H1 (cell line): ENCODE data around the gene COL25A1. TPM values are rescaled to one million over a fixed set of nuclear protein-coding genes. Genes with fewer than 3 reads are reported as not detected.

Experiments used
- CTCF ChIA-PET: fragments of 300-600 bp; sonication (Branson Sonifier 250); formaldehyde crosslinking; loops from one replicate; lab custom pipeline; 2021; ENCODE audit not compliant: partially characterized antibody; lab: Charles Lee
- POLR2A ChIA-PET: fragments of 300-600 bp; sonication (Branson Sonifier 250); formaldehyde crosslinking; loops from one replicate; lab custom pipeline; 2021; ENCODE audit warnings: inconsistent platforms; ENCODE audit not compliant: partially characterized antibody; lab: Charles Lee
- DNase-seq, 2 experiments: peaks; one replicate each; pipeline versions ENCODE4 v3.0.0 to v3.0.0-alpha.2; 2010 to 2022; ENCODE audit warnings: low spot score in 2 of 2, low read depth in 1 of 2, mixed read lengths in 1 of 2
- FAIRE-seq: peaks from 2 replicates; lab custom pipeline; 2011; peaks lifted over from hg19 to GRCh38; lab: Jason Lieb, UNC
- H2AFZ ChIP-seq: 2 replicates; pipeline ENCODE4 v1.8.1; 2012; ENCODE audit warnings: low read length, inconsistent platforms
- H2AK5ac ChIP-seq: 2 replicates; pipeline ENCODE4 v1.6.1; 2013; ENCODE audit warnings: low read depth, low read length
- H2BK120ac ChIP-seq: replicated peaks from 2 replicates; pipeline ENCODE3; 2013; ENCODE audit warnings: low read depth, low read length, inconsistent platforms
- H2BK12ac ChIP-seq: 2 replicates; pipeline ENCODE4 v1.6.1; 2013; ENCODE audit warnings: low read depth, low read length
- H2BK15ac ChIP-seq: 2 replicates; pipeline ENCODE4 v1.6.1; 2013; ENCODE audit warnings: low read length
- H2BK20ac ChIP-seq: 2 replicates; pipeline ENCODE4 v1.6.1; 2013; ENCODE audit warnings: low read length
- H2BK5ac ChIP-seq: 2 replicates; pipeline ENCODE4 v1.6.1; 2013; ENCODE audit warnings: low read depth, low read length
- H3K14ac ChIP-seq: 2 replicates; pipeline ENCODE4 v1.6.1; 2013; ENCODE audit warnings: inconsistent platforms; ENCODE audit not compliant: insufficient read length
- H3K18ac ChIP-seq: 2 replicates; pipeline ENCODE4 v1.6.1; 2013; ENCODE audit warnings: low read length; ENCODE audit errors: extremely low read depth
- H3K23ac ChIP-seq: 2 replicates; pipeline ENCODE4 v1.6.1; 2013; ENCODE audit warnings: inconsistent platforms; ENCODE audit not compliant: insufficient read length
- H3K23me2 ChIP-seq: 2 replicates; pipeline ENCODE4 v1.6.1; 2013; ENCODE audit warnings: low read depth, low read length
- H3K27ac ChIP-seq: 2 replicates; pipeline ENCODE4 v1.6.1; 2011; ENCODE audit warnings: low read depth, low read length, inconsistent platforms
- H3K27me3 ChIP-seq, 4 experiments: replicated peaks in 1 of 4; 1 replicate in 1 of 4; 2 replicates in 3 of 4; pipeline versions ENCODE4 v1.6.1 to v1.8.1; 2011 to 2013; ENCODE audit warnings: low read length in 3 of 4, mild to moderate bottlenecking in 3 of 4, inconsistent platforms in 2 of 4, mixed read lengths in 2 of 4, moderate library complexity in 1 of 4; ENCODE audit not compliant: control insufficient read depth in 3 of 4, insufficient read depth in 3 of 4; ENCODE audit errors: extremely low read depth in 1 of 4
- H3K36me3 ChIP-seq, 4 experiments: 2 replicates each; pipeline versions ENCODE4 v1.6.1 to v1.8.1; 2011 to 2013; ENCODE audit warnings: mild to moderate bottlenecking in 4 of 4, low read length in 3 of 4, moderate library complexity in 2 of 4, control low read depth in 1 of 4, inconsistent platforms in 1 of 4; ENCODE audit not compliant: insufficient read depth in 4 of 4, control insufficient read depth in 2 of 4
- H3K4ac ChIP-seq: replicated peaks from 2 replicates; pipeline ENCODE3; 2013; ENCODE audit warnings: low read length, low read depth, mixed read lengths, inconsistent platforms; ENCODE audit not compliant: insufficient read length
- H3K4me1 ChIP-seq, 4 experiments: replicated peaks in 1 of 4; 1 replicate in 1 of 4; 2 replicates in 3 of 4; pipeline versions ENCODE4 v1.6.1 to v1.8.1; 2011 to 2013; ENCODE audit warnings: low read length in 3 of 4, inconsistent platforms in 2 of 4, mixed read lengths in 1 of 4; ENCODE audit not compliant: insufficient read depth in 4 of 4, control insufficient read depth in 3 of 4
- H3K4me2 ChIP-seq, 2 experiments: 2 replicates each; pipeline versions ENCODE4 v1.6.1 to v1.8.1; 2011 to 2013; ENCODE audit warnings: low read depth in 2 of 2, low read length in 2 of 2, control low read depth in 1 of 2, inconsistent platforms in 1 of 2, mild to moderate bottlenecking in 1 of 2; ENCODE audit not compliant: insufficient read depth in 1 of 2
- H3K4me3 ChIP-seq, 4 experiments: fragments of 200-600, 300-600 bp in 1 of 4; sonication (generic), shearing (Covaris generic), sonication (Bioruptor Twin) in 1 of 4; 2 replicates each; pipeline versions ENCODE4 v1.5.1 to v1.8.1; 2011 to 2016; ENCODE audit warnings: low read length in 4 of 4, low read depth in 3 of 4, control low read depth in 2 of 4, inconsistent platforms in 2 of 4, mild to moderate bottlenecking in 2 of 4, mixed read lengths in 1 of 4, moderate library complexity in 1 of 4; ENCODE audit not compliant: insufficient read depth in 2 of 4; ENCODE audit errors: extremely low read depth in 1 of 4
- H3K56ac ChIP-seq: replicated peaks from 2 replicates; pipeline ENCODE3; 2013; ENCODE audit warnings: low read depth, mild to moderate bottlenecking, mixed read lengths, low read length, inconsistent platforms; ENCODE audit not compliant: insufficient read length
- H3K79me1 ChIP-seq: 2 replicates; pipeline ENCODE4 v1.6.1; 2013; ENCODE audit warnings: low read depth, low read length, control low read depth
- H3K79me2 ChIP-seq, 2 experiments: 2 replicates each; pipeline versions ENCODE4 v1.6.1 to v1.8.1; 2012 to 2013; ENCODE audit warnings: low read length in 2 of 2, mild to moderate bottlenecking in 2 of 2, inconsistent platforms in 1 of 2; ENCODE audit not compliant: insufficient read depth in 2 of 2, control insufficient read depth in 1 of 2
- H3K9ac ChIP-seq, 4 experiments: replicated peaks in 1 of 4; 1 replicate in 1 of 4; 2 replicates in 3 of 4; pipeline versions ENCODE4 v1.6.1 to v1.8.1; 2011 to 2013; ENCODE audit warnings: low read depth in 3 of 4, low read length in 3 of 4, control low read depth in 2 of 4, mild to moderate bottlenecking in 2 of 4, moderate library complexity in 2 of 4, inconsistent platforms in 1 of 4; ENCODE audit errors: extremely low read depth in 1 of 4
- H3K9me3 ChIP-seq, 2 experiments: 2 replicates each; pipeline versions ENCODE4 v1.6.1 to v1.8.1; 2012 to 2013; ENCODE audit warnings: mild to moderate bottlenecking in 2 of 2, moderate library complexity in 2 of 2, control low read depth in 1 of 2, inconsistent platforms in 1 of 2, low read depth in 1 of 2, low read length in 1 of 2, mixed read lengths in 1 of 2; ENCODE audit not compliant: insufficient read depth in 2 of 2
- H4K20me1 ChIP-seq, 2 experiments: replicated peaks in 1 of 2; 2 replicates each; pipeline versions ENCODE3 to v1.8.1; 2011 to 2013; ENCODE audit warnings: inconsistent platforms in 2 of 2, low read length in 2 of 2, mild to moderate bottlenecking in 1 of 2; ENCODE audit not compliant: insufficient read depth in 2 of 2, control insufficient read depth in 1 of 2
- H4K5ac ChIP-seq: 2 replicates; pipeline ENCODE4 v1.6.1; 2013; ENCODE audit warnings: low read length, low read depth, mixed read lengths, inconsistent platforms; ENCODE audit not compliant: insufficient read length
- H4K8ac ChIP-seq: 2 replicates; pipeline ENCODE4 v1.8.0; 2013; ENCODE audit warnings: mild to moderate bottlenecking, moderate library complexity, low read length, inconsistent platforms; ENCODE audit not compliant: insufficient read depth; ENCODE audit errors: extremely low read depth
- H4K91ac ChIP-seq: replicated peaks from 2 replicates; pipeline ENCODE3; 2013; ENCODE audit warnings: low read length, mixed read lengths, inconsistent platforms; ENCODE audit not compliant: insufficient read length
- BRCA1 ChIP-seq: IDR thresholded peaks from 2 replicates; pipeline ENCODE4 v1.6.1; 2012; ENCODE audit warnings: low read depth, low read length, improper control_type of control experiment
- RFX5 ChIP-seq: IDR thresholded peaks from 2 replicates; pipeline ENCODE4 v1.6.1; 2011; ENCODE audit warnings: low read depth, low read length, improper control_type of control experiment, borderline replicate concordance
- USF2 ChIP-seq: IDR thresholded peaks from 2 replicates; pipeline ENCODE4 v1.6.1; 2011; ENCODE audit warnings: low read length, improper control_type of control experiment
- WGBS, 2 experiments: shearing (Covaris generic) in 1 of 2; methylation state at CpG; one replicate each; pipeline versions ENCODE4 v1.1.6 to v1.1.7; 2013 to 2015; ENCODE audit warnings: low lambda C conversion rate in 2 of 2, mixed read lengths in 2 of 2, inconsistent platforms in 1 of 2, low coverage in 1 of 2, missing lambda C conversion rate in 1 of 2; ENCODE audit not compliant: insufficient replicate concordance in 2 of 2, insufficient coverage in 1 of 2, insufficient read length in 1 of 2; ENCODE audit errors: extremely low coverage in 1 of 2, missing lambda C conversion rate in 1 of 2; 5-methylcytosine and 5-hydroxymethylcytosine counted together
- polyA plus RNA-seq, 7 experiments: library from polyadenylated mRNA; depleted of rRNA in 3 of 7; stranded (reverse) in 5 of 7; unstranded in 2 of 7; fragments of >200 nt in 5 of 7; fragments of 200-250 nt in 2 of 7; gene quantifications; 1 replicate in 5 of 7; 2 replicates in 1 of 7; 4 replicates in 1 of 7; pipeline versions ENCODE4 v1.2.1 to v1.2.3, GENCODE V29; 2011 to 2013; ENCODE audit warnings: missing spikeins in 2 of 7, mixed read lengths in 2 of 7
- total RNA-seq: library from RNA; stranded (reverse); fragmentation: NEBNext Ultra II Directional; extraction: Animal tissue kit (Norgen Biotek cat#: 25700); gene quantifications from 2 replicates; pipeline ENCODE4 v1.2.1, GENCODE V29; 2021

Gene COL25A1
- total and polyA plus RNA-seq, 2 of the 8 experiments (the other 6 are each of a cell fraction or from before 2014, with no cell fraction given): 1.1 to 8.3 TPM

DNA sequence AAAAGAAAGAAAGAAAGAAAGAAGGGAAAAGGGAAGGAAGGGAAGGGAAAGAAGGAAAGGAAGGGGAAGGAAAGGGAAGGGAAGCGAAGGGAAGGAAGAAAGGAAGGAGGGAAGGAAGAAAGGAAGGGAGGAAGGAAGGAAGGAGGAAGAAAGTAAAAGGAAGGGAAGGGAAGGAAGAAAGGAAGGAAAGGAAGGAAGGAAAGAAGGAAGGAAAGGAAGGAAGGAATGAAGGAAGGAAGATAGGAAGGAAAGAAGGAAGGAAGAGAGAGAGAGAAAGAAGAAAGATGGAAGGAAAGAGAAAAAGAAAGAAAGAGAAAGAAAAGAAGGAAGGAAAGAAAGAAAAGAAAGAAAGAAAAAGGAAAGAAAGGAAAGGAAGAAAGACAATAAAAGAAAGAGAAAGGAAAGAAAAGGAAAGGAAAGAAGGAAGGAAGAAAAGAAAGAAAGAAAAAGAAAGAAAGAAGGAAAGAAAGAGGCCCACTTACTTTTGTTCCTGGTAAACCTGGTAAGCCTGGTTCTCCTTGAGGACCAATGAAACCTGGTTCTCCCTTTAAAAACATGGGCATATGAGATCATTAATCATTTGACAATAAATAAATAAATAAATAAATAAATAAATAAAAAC, 433.7 kb downstream of the COL25A1 start:
- Histone ChIP-seq H4K91ac (no peak overlapping the region), H2BK12ac (no peak overlapping the region), H3K18ac (no peak overlapping the region), H4K8ac (no peak overlapping the region), H3K9me3 (no peaks in the 10 kb centered on the region), H4K5ac (no peak overlapping the region), H3K36me3 (no peaks in the 10 kb centered on the region), H3K9ac (no peak overlapping the region), H3K56ac (no peak overlapping the region), H3K4me2 (no peak overlapping the region), H2AFZ (no peak overlapping the region), H3K4ac (no peak overlapping the region), H2BK120ac (no peak overlapping the region), H3K79me1 (no peaks in the 10 kb centered on the region), H2BK5ac (no peak overlapping the region), H2BK15ac (no peak overlapping the region), H3K23ac (no peak overlapping the region), H3K23me2 (no peaks in the 10 kb centered on the region; the same call in 1 of the 2 replicates), H4K20me1 (no peaks in the 10 kb centered on the region), H3K27ac (no peak overlapping the region), H3K4me1 (no peaks in the 10 kb centered on the region), H2AK5ac (no peak overlapping the region), H2BK20ac (no peak overlapping the region), H3K14ac (no peak overlapping the region), H3K4me3 (no peak overlapping the region), H3K27me3 (no peaks in the 10 kb centered on the region), H3K79me2 (no peaks in the 10 kb centered on the region)
- FAIRE-seq: no peak
- 100% methylated on average over 1 of the region's 1 CpG; no CpG with 5 or more reads in 1 of the 2 experiments for WGBS, 2 experiments
- no peak for TF ChIP-seq BRCA1
- no peak for TF ChIP-seq USF2
- TF ChIP-seq RFX5: no peak
- no peak for DNase-seq
- POLR2A ChIA-PET: no interaction called here
- CTCF ChIA-PET: interaction anchor here (1.1 kb wide), 1 partner anchor 36 kb away, joined by 3 read pairs; no protein-coding TSS in a partner anchor
